Kidney epithelial cell (primary cell): Measurements from ENCODE around the gene RING1. TPM values are rescaled to one million over a fixed set of nuclear protein-coding genes. Genes with fewer than 3 reads are reported as not detected.
A peak's percentile ranks its signal among the peaks of the same experiment; 100 is the strongest.

Experiments used
- DNase-seq: peaks from one replicate; pipeline ENCODE4 v3.0.0-alpha.2; 2010; ENCODE audit warnings: low read depth
- H3K27me3 ChIP-seq: 2 replicates; pipeline ENCODE4 v1.6.0; 2011; ENCODE audit warnings: low read length; ENCODE audit not compliant: control insufficient read depth, insufficient read depth
- H3K36me3 ChIP-seq: 2 replicates; pipeline ENCODE4 v1.5.1; 2011; ENCODE audit warnings: low read length; ENCODE audit not compliant: control insufficient read depth, insufficient read depth
- H3K4me3 ChIP-seq: 2 replicates; pipeline ENCODE4 v1.5.1; 2011; ENCODE audit warnings: low read depth, mild to moderate bottlenecking, control low read depth, low read length
- CTCF ChIP-seq: IDR thresholded peaks from 2 replicates; pipeline ENCODE4 v1.5.1; 2011; ENCODE audit warnings: mild to moderate bottlenecking, moderate library complexity, low read length, control low read depth, inconsistent platforms; ENCODE audit not compliant: insufficient read depth, poor library complexity, severe bottlenecking
- total RNA-seq: library from RNA; depleted of rRNA; stranded (reverse); fragments of >200 nt; gene quantifications from 2 replicates; pipeline ENCODE4 v1.2.3, GENCODE V29; 2015

RING1 gene
- total RNA-seq, 1 donor from 2014 or later = 12.1 TPM

DNA sequence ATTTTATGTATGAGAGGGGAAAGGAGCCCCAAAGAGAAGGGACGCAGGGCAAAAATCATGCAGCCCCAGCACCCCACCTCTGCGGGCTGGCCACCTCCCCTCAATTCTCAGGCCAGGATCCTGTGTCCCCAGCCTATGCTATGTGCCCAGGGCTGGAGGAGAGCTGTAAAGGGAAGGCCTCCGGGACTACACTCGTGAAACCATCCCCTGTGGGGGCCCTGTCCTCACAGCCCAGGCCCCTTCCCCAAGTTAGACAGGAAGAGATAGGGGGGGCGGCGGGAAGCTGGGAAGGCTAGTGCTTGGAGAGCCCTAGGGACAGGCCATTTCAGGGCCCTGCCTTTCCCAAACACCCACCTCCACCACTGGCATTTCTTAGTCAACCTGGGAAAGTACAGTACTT lies 14.7 kb upstream of the RING1 start:
- Histone ChIP-seq H3K36me3 (peaks cover 2% of the 10 kb centered on the region), H3K27me3 (peaks cover 26% of the 10 kb centered on the region), H3K4me3 (no peak overlapping the region)
- no peak for DNase-seq
- TF ChIP-seq CTCF = no peak

DNA sequence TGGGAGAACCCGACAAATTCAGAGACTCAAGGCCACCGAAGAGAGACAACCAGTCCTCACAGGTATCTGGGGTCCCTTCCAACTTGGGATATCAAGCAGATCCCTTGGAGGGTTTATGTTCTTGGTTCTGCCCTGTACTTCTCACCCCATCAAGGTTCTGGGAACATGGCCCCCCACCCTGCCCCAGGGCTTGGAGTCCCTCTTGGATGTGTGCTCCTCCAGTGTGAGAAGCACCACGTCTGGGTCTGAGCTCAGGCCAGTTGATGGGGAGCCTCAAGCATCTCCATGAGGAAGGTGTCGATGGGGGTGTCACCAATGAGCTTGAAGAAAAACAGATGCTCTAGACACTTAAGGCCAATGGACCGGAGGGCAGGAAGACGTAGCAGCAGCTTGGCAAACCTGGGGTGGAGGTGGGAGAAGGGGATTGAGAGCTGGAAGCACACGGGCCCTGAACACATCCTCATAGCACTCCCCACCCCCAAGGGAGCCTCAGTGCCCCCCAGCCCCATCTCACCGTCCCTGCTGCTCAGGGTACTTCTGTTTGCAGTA lies 13.8 kb upstream of the RING1 start:
- peaks cover 2% of the 10 kb centered on the region for H3K36me3 ChIP-seq
- no peak for TF ChIP-seq CTCF

GRCh38 chr6:33195304-33196165 lies 12.8 kb upstream of the RING1 start:
- peaks cover 2% of the 10 kb centered on the region for H3K36me3 ChIP-seq
- no peak for TF ChIP-seq CTCF
- DNase-seq = no peak

More for the DNA sequence above, 13.8 kb upstream of the RING1 start:
- no peak for DNase-seq
- no peak overlapping the region for H3K4me3 ChIP-seq
- H3K27me3 ChIP-seq = peaks cover 25% of the 10 kb centered on the region

GRCh38 chr6:33197431-33198048 lies 10.8 kb upstream of the RING1 start:
- Histone ChIP-seq H3K36me3 (peaks cover 5% of the 10 kb centered on the region), H3K4me3 (no peak overlapping the region), H3K27me3 (peaks cover 5% of the 10 kb centered on the region)
- DNase-seq = no peak
- TF ChIP-seq CTCF = peak; percentile 69

More at GRCh38 chr6:33195304-33196165, 12.8 kb upstream of the RING1 start:
- H3K27me3 ChIP-seq = peaks cover 21% of the 10 kb centered on the region
- H3K4me3 ChIP-seq = no peak overlapping the region

GRCh38 chr6:33198159-33198852 lies 10.0 kb upstream of the RING1 start:
- no peaks in the 10 kb centered on the region for H3K27me3 ChIP-seq
- H3K4me3 ChIP-seq = no peak overlapping the region
- DNase-seq = no peak
- no peak for TF ChIP-seq CTCF
- peaks cover 8% of the 10 kb centered on the region for H3K36me3 ChIP-seq
